NCI-H82 treated with DMSO at 0.1 percent for 48 hours (cell line): ENCODE results near the gene DYNLT3.

Source experiments
- DNase-seq: peaks from one replicate; lab custom pipeline; 2025; ENCODE audit not compliant: unreplicated experiment; lab: John Stamatoyannopoulos, UW

The DYNLT3 gene

GRCh38 chrX:37844622-37845021, 2.7 kb downstream of the DYNLT3 start:
- no peak for DNase-seq

GRCh38 chrX:37840931-37841330, 6.4 kb downstream of the DYNLT3 start:
- DNase-seq = no peak

GRCh38 chrX:37834937-37835336, 12.4 kb downstream of the DYNLT3 start:
- DNase-seq = no peak

- no peak for DNase-seq
Observed at GRCh38 chrX:37830371-37830770, 17.0 kb downstream of the DYNLT3 start.

GRCh38 chrX:37829721-37830120, 17.6 kb downstream of the DYNLT3 start:
- DNase-seq = no peak

- no peak for DNase-seq
Observed at GRCh38 chrX:37825215-37825842, 22.0 kb downstream of the DYNLT3 start.

- no peak for DNase-seq
Observed at GRCh38 chrX:37824491-37825214, 22.7 kb downstream of the DYNLT3 start.

GRCh38 chrX:37820646-37821045, 26.7 kb downstream of the DYNLT3 start:
- DNase-seq = no peak

- no peak for DNase-seq
Observed at GRCh38 chrX:37818031-37818430, 29.3 kb downstream of the DYNLT3 start.

GRCh38 chrX:37817579-37817978, 29.8 kb downstream of the DYNLT3 start:
- no peak for DNase-seq

- DNase-seq = no peak
Observed at GRCh38 chrX:37817176-37817575, 30.2 kb downstream of the DYNLT3 start.

GRCh38 chrX:37816766-37817165, 30.6 kb downstream of the DYNLT3 start:
- DNase-seq = no peak

- DNase-seq = no peak
Observed at GRCh38 chrX:37815366-37815765, 32.0 kb downstream of the DYNLT3 start.

- no peak for DNase-seq
Observed at GRCh38 chrX:37813570-37813969, 33.8 kb downstream of the DYNLT3 start.

GRCh38 chrX:37812110-37812509, 35.3 kb downstream of the DYNLT3 start:
- DNase-seq = no peak

- no peak for DNase-seq
Observed at GRCh38 chrX:37809970-37810369, 37.4 kb downstream of the DYNLT3 start.

GRCh38 chrX:37803057-37803456, 44.3 kb downstream of the DYNLT3 start:
- no peak for DNase-seq

- DNase-seq = no peak
Observed at GRCh38 chrX:37802028-37802427, 45.3 kb downstream of the DYNLT3 start.

GRCh38 chrX:37800717-37801116, 46.7 kb downstream of the DYNLT3 start:
- DNase-seq = no peak

- no peak for DNase-seq
Observed at GRCh38 chrX:37799936-37800335, 47.4 kb downstream of the DYNLT3 start.

GRCh38 chrX:37796805-37797204, 50.6 kb downstream of the DYNLT3 start:
- DNase-seq = no peak

- DNase-seq = no peak
Observed at GRCh38 chrX:37796310-37796709, 51.1 kb downstream of the DYNLT3 start.
